ENCODE data around the gene CYP2C19. TPM values are rescaled to one million over a fixed set of nuclear protein-coding genes. Genes with fewer than 3 reads are reported as not detected.

Gene CYP2C19
- not detected in 2 replicates for total RNA-seq

GRCh38 chr10:94762393-94762792 lies at the start of gene CYP2C19:
CYP2C19 (plus strand) TSS chr10:94762681; CDS start chr10:94762706, 25 bp downstream.

Other genes starting within 250 kb of the CYP2C19 start
- gene HELLS, start 216.9 kb upstream of the CYP2C19 start, total RNA-seq, result 31.4 and 54.7 TPM in 2 replicates
- gene CYP2C18, start 79.0 kb upstream of the CYP2C19 start, total RNA-seq, result not detected in 2 replicates
- gene CYP2C9, start 176.0 kb downstream of the CYP2C19 start, total RNA-seq, result not detected in 2 replicates